A673 (cell line): Measurements from ENCODE around the gene PSD2. TPM values are rescaled to one million over a fixed set of nuclear protein-coding genes. Genes with fewer than 3 reads are reported as not detected.

Source experiments
- BruUV-seq: library from RNA; stranded (reverse); fragments of 400-500 nt; replicated peaks from 2 replicates; lab custom pipeline; 2021; lab: Mats Ljungman, UMichigan
- CTCF ChIA-PET: fragments of 300-600 bp; sonication (Branson Sonifier 250); formaldehyde crosslinking; loops from one replicate; lab custom pipeline; 2022; ENCODE audit warnings: antibody characterized with exemption; lab: Charles Lee
- POLR2A ChIA-PET: fragments of 300-600 bp; sonication (Branson Sonifier 250); formaldehyde crosslinking; loops from one replicate; lab custom pipeline; 2022; ENCODE audit warnings: antibody characterized with exemption; ENCODE audit not compliant: low non-redundant PET; lab: Charles Lee
- DNase-seq: peaks from one replicate; pipeline ENCODE4 v3.0.0-alpha.2; 2015; ENCODE audit warnings: low spot score
- H3K27ac ChIP-seq: fragments of 200-600 bp; sonication (generic); 2 replicates; pipeline ENCODE4 v1.5.1; 2016; ENCODE audit warnings: mixed run types, low read depth, mild to moderate bottlenecking, mixed read lengths, antibody characterized with exemption, low read length; ENCODE audit not compliant: poor library complexity, severe bottlenecking
- H3K27me3 ChIP-seq: fragments of 200-600 bp; sonication (generic); replicated peaks from 2 replicates; pipeline ENCODE4 v1.6.1; 2017; ENCODE audit warnings: mixed run types, low read depth, mild to moderate bottlenecking, mixed read lengths, antibody characterized with exemption, low read length; ENCODE audit not compliant: insufficient read depth, poor library complexity
- H3K36me3 ChIP-seq: fragments of 200-600 bp; sonication (generic); 2 replicates; pipeline ENCODE4 v1.6.1; 2016; ENCODE audit warnings: mixed run types, mild to moderate bottlenecking, mixed read lengths, antibody characterized with exemption, low read length; ENCODE audit not compliant: insufficient read depth, poor library complexity, severe bottlenecking
- H3K4me1 ChIP-seq: fragments of 200-600 bp; sonication (generic); 2 replicates; pipeline ENCODE4 v1.6.1; 2017; ENCODE audit warnings: mixed run types, mild to moderate bottlenecking, mixed read lengths, antibody characterized with exemption, low read length; ENCODE audit not compliant: insufficient read depth, poor library complexity, severe bottlenecking
- H3K4me3 ChIP-seq: fragments of 200-600 bp; sonication (generic); 2 replicates; pipeline ENCODE4 v1.5.1; 2016; ENCODE audit warnings: low read depth, mixed run types, mild to moderate bottlenecking, mixed read lengths, low read length; ENCODE audit not compliant: poor library complexity, severe bottlenecking
- H3K9me3 ChIP-seq: fragments of 200-600 bp; sonication (generic); 2 replicates; pipeline ENCODE4 v1.6.1; 2016; ENCODE audit warnings: mixed run types, low read depth, mild to moderate bottlenecking, mixed read lengths, antibody characterized with exemption, low read length; ENCODE audit not compliant: poor library complexity, severe bottlenecking
- EZH2 ChIP-seq: fragments of 200-600 bp; sonication (generic); IDR thresholded peaks from 2 replicates; pipeline ENCODE4 v1.6.1; 2017; ENCODE audit warnings: borderline replicate concordance, low read depth, mild to moderate bottlenecking, mixed read lengths, antibody characterized with exemption, low read length; ENCODE audit not compliant: poor library complexity, severe bottlenecking
- intact Hi-C: fragments of 100-400 bp; cut with micrococcal nuclease; formaldehyde crosslinking; loops from one replicate; pipeline ENCODE4 v1.10.0; 2022; ENCODE audit not compliant: unreplicated experiment
- total RNA-seq: library from RNA; stranded (reverse); gene quantifications from 2 replicates; pipeline ENCODE4 v1.2.3, GENCODE V29; 2021
- TF ChIP-seq, protein P1 (sequence below): fragments of 300-800, 200-600 bp; sonication (generic); conservative IDR thresholded peaks from 2 replicates; pipeline ENCODE4 v1.5.1; 2017; ENCODE audit warnings: low read depth, mild to moderate bottlenecking, antibody characterized with exemption, low read length, moderate library complexity, mixed read lengths

The PSD2 gene
- total RNA-seq, 1 experiment from 2014 or later = 0.26 TPM

DNA sequence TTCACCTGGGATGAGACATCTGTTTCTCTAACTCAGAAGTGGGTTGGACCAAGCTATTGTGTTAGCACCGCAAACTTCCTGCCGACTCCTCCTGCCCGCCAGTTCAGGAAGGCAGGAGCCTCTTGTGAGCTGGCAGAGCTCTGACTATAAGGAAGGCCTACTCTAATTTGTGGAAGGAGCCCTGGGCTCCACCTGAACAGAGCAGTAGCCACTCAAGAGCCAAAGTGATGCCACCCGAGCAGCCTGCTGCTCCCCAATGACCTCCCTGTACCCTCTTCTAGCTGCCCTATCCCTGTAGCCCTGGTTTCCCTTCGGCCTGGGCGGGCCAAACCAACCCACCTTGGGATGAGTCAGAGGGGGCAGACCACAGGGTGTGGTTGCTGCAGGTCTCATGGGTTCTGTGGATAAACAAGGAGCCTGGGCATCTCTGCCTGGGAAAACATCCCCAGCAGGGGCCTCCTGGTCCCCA is 81.6 kb downstream of the PSD2 start:
- intact Hi-C loops = no loop called here
- no TSS peak for BruUV-seq
- no peak overlapping the region for H3K4me3 ChIP-seq
- no peaks in the 10 kb centered on the region for H3K4me1 ChIP-seq
- H3K36me3 ChIP-seq = no peaks in the 10 kb centered on the region
- POLR2A ChIA-PET = no interaction called here
- CTCF ChIA-PET = no interaction called here
- no peak for DNase-seq
- no peaks in the 10 kb centered on the region for H3K27me3 ChIP-seq
- TF ChIP-seq, protein P1, sequence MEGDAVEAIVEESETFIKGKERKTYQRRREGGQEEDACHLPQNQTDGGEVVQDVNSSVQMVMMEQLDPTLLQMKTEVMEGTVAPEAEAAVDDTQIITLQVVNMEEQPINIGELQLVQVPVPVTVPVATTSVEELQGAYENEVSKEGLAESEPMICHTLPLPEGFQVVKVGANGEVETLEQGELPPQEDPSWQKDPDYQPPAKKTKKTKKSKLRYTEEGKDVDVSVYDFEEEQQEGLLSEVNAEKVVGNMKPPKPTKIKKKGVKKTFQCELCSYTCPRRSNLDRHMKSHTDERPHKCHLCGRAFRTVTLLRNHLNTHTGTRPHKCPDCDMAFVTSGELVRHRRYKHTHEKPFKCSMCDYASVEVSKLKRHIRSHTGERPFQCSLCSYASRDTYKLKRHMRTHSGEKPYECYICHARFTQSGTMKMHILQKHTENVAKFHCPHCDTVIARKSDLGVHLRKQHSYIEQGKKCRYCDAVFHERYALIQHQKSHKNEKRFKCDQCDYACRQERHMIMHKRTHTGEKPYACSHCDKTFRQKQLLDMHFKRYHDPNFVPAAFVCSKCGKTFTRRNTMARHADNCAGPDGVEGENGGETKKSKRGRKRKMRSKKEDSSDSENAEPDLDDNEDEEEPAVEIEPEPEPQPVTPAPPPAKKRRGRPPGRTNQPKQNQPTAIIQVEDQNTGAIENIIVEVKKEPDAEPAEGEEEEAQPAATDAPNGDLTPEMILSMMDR = no peak
- no peak for TF ChIP-seq EZH2
- H3K27ac ChIP-seq = no peak overlapping the region
- no peaks in the 10 kb centered on the region for H3K9me3 ChIP-seq

DNA sequence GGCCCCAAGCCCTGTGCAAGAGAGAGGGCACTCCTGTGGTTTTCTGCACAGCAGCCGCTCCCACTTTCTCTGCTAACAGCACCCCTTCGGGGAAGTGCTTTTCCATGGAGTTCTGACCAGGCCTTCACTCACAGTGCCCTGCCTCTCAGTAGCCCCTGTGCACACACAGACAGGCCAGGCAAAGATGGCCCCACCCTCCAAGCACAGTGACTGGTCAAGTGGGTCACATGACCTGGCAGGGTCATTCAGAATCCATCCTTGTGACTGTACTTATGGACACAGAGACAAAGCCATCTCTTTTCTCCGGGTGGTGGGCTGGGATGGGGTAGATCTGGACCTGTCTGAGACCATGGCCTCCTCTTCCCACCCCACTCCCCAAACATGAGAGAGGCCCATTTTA is 82.5 kb downstream of the PSD2 start:
- Histone ChIP-seq H3K4me1 (no peaks in the 10 kb centered on the region), H3K4me3 (no peak overlapping the region), H3K9me3 (no peaks in the 10 kb centered on the region), H3K27me3 (no peaks in the 10 kb centered on the region), H3K36me3 (no peaks in the 10 kb centered on the region), H3K27ac (no peak overlapping the region)
- POLR2A ChIA-PET = no interaction called here
- CTCF ChIA-PET = no interaction called here
- intact Hi-C loops = no loop called here
- TF ChIP-seq, protein P1 = no peak
- TF ChIP-seq EZH2 = no peak
- DNase-seq = no peak
- BruUV-seq = no TSS peak

DNA sequence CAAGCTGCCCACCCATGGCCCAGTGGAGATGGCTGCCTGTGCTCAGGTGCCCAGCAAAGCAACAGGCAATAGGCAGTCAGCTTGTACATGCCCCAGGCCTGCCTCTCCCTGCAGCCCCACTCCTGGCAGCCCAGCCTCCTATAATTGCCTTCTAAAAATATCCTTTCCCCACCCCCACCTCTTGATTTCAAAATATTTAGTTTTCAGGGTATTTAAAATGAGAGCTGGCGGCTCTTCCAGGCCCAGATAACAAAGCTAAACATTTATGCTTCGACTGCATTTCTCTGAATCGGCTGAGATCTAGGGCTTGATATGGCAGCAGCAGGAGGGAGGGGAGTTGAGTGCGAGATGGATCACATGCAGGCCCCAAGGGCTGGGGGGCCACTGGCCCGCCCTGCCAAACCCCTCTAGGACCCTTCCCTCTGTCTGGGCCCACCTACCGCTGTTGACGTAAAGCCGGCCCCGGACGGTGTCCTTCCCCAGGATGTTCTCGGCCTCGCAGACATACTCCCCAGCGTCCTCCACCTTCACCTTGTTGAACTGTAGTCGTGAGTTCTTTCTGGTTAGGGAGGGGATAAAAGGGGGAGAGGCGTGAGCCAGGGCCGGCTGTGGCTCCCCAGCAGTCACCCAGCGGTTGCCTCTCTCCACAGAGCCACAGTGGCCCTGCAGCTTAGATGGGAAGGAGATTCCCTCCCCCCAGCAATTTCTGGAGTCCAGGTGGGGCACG is 85.0 kb downstream of the PSD2 start:
- Histone ChIP-seq H3K36me3 (no peaks in the 10 kb centered on the region), H3K27ac (no peak overlapping the region), H3K4me1 (no peaks in the 10 kb centered on the region), H3K27me3 (no peaks in the 10 kb centered on the region), H3K4me3 (no peak overlapping the region), H3K9me3 (no peaks in the 10 kb centered on the region)
- BruUV-seq = no TSS peak
- TF ChIP-seq, protein P1 = no peak
- TF ChIP-seq EZH2 = no peak
- DNase-seq = no peak
- POLR2A ChIA-PET = interaction anchor here (0.6 kb wide), 1 partner anchor 222 kb away, joined by 6 read pairs; no protein-coding TSS in a partner anchor
- intact Hi-C loops = no loop called here
- CTCF ChIA-PET = no interaction called here
